PC-3 (cell line): ENCODE results near the gene CACNA1B.

Experiments
- CTCF ChIP-seq: fragments of 300-600 bp; sonication (generic); conservative IDR thresholded peaks from 2 replicates; pipeline ENCODE4 v1.5.1; 2017; ENCODE audit warnings: antibody characterized with exemption, low read depth, mild to moderate bottlenecking, low read length
- EZH2 ChIP-seq: fragments of 300-600 bp; sonication (generic); IDR thresholded peaks from one replicate; pipeline ENCODE4 v1.6.1; 2017; ENCODE audit warnings: antibody characterized with exemption, mild to moderate bottlenecking, low read length; ENCODE audit not compliant: unreplicated experiment
- EZH2phosphoT487 ChIP-seq: fragments of 300-600 bp; sonication (generic); IDR thresholded peaks from 2 replicates; pipeline ENCODE4 v1.6.1; 2018; ENCODE audit warnings: mild to moderate bottlenecking, antibody characterized with exemption, low read length, borderline replicate concordance

GRCh38 chr9:138071731-138072130, 194.1 kb downstream of the CACNA1B start:
- no peak for TF ChIP-seq CTCF
- no peak for TF ChIP-seq EZH2phosphoT487
- TF ChIP-seq EZH2 = no peak
